DND-41 (cell line): Measurements from ENCODE around the gene BRCA2.

ENCODE experiments used
- ATAC-seq: fragments of 200-7000 bp; cut with Tn5 transposase; 3 replicates; pipeline ENCODE4 v1.9.1; 2021; ENCODE audit warnings: low read depth; ENCODE audit not compliant: insufficient read depth
- DNase-seq: peaks from one replicate; pipeline ENCODE4 v3.0.0-alpha.2; 2020
- H2AFZ ChIP-seq: 2 replicates; pipeline ENCODE4 v1.6.0; 2012; ENCODE audit warnings: low read depth, low read length
- H3K27ac ChIP-seq: 2 replicates; pipeline ENCODE4 v1.5.1; 2012; ENCODE audit warnings: low read length, inconsistent platforms
- H3K27me3 ChIP-seq: fragments of 200-600 bp; sonication (generic); 2 replicates; pipeline ENCODE4 v1.6.0; 2012; ENCODE audit warnings: low read length, mild to moderate bottlenecking, inconsistent platforms; ENCODE audit not compliant: insufficient read depth, poor library complexity
- H3K36me3 ChIP-seq: 2 replicates; pipeline ENCODE4 v1.5.1; 2012; ENCODE audit warnings: low read length, inconsistent platforms; ENCODE audit not compliant: insufficient read depth
- H3K4me1 ChIP-seq: 2 replicates; pipeline ENCODE4 v1.5.1; 2012; ENCODE audit warnings: mild to moderate bottlenecking, low read length; ENCODE audit not compliant: insufficient read depth
- H3K4me2 ChIP-seq: 2 replicates; pipeline ENCODE4 v1.6.0; 2012; ENCODE audit warnings: mild to moderate bottlenecking, moderate library complexity, low read length, inconsistent platforms; ENCODE audit not compliant: insufficient read depth
- H3K4me3 ChIP-seq, 2 experiments: fragments of 200-600 bp in 1 of 2; shearing (Covaris generic) in 1 of 2; 2 replicates each; pipeline ENCODE4 v1.5.1; 2012 to 2016; ENCODE audit warnings: inconsistent platforms in 2 of 2, low read length in 2 of 2, mild to moderate bottlenecking in 2 of 2, low read depth in 1 of 2, moderate library complexity in 1 of 2
- H3K79me2 ChIP-seq: 2 replicates; pipeline ENCODE4 v1.6.0; 2012; ENCODE audit warnings: low read length, inconsistent platforms; ENCODE audit not compliant: insufficient read depth
- H3K9ac ChIP-seq: 2 replicates; pipeline ENCODE4 v1.6.0; 2012; ENCODE audit warnings: low read depth, mild to moderate bottlenecking, inconsistent platforms, low read length, moderate library complexity
- H3K9me3 ChIP-seq: 2 replicates; pipeline ENCODE4 v1.5.1; 2012; ENCODE audit warnings: low read length, moderate library complexity, mild to moderate bottlenecking, inconsistent platforms; ENCODE audit not compliant: insufficient read depth, severe bottlenecking
- H4K20me1 ChIP-seq: 2 replicates; pipeline ENCODE4 v1.6.0; 2012; ENCODE audit warnings: low read length; ENCODE audit not compliant: insufficient read depth
- EZH2 ChIP-seq: IDR thresholded peaks from 3 replicates; pipeline ENCODE4 v1.6.1; 2012; ENCODE audit warnings: borderline replicate concordance, low read depth, mild to moderate bottlenecking, moderate library complexity, low read length, inconsistent platforms; ENCODE audit not compliant: severe bottlenecking
- TF ChIP-seq, protein P1 (sequence below): IDR thresholded peaks from 2 replicates; pipeline ENCODE4 v1.5.1; 2012; ENCODE audit warnings: borderline replicate concordance, low read length, moderate library complexity, mild to moderate bottlenecking; ENCODE audit not compliant: poor library complexity, severe bottlenecking; ENCODE audit errors: extremely low read depth

Gene BRCA2

DNA sequence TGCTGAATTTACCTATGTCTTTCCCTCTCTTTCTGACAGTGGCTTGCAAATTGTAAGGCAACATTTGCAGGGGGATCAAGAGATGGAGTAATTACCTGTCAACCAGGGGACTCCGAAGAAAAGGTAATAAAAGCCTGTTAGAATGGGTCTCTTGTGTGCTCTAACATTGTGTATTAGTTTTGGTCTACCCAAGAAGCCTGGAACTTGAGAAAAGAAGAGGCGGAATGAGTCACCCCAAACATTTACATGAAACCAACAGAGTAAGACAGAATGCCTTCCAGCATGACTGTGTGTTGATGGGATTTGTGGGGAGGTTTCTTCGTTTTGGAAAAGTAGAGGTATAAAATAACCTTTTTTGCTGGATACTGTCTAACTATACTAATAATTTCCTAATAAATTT, 36.9 kb upstream of the BRCA2 start:
- H3K4me3 ChIP-seq: no peak overlapping the region
- TF ChIP-seq, protein P1, sequence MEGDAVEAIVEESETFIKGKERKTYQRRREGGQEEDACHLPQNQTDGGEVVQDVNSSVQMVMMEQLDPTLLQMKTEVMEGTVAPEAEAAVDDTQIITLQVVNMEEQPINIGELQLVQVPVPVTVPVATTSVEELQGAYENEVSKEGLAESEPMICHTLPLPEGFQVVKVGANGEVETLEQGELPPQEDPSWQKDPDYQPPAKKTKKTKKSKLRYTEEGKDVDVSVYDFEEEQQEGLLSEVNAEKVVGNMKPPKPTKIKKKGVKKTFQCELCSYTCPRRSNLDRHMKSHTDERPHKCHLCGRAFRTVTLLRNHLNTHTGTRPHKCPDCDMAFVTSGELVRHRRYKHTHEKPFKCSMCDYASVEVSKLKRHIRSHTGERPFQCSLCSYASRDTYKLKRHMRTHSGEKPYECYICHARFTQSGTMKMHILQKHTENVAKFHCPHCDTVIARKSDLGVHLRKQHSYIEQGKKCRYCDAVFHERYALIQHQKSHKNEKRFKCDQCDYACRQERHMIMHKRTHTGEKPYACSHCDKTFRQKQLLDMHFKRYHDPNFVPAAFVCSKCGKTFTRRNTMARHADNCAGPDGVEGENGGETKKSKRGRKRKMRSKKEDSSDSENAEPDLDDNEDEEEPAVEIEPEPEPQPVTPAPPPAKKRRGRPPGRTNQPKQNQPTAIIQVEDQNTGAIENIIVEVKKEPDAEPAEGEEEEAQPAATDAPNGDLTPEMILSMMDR: no peak
- TF ChIP-seq EZH2: no peak
- no peak overlapping the region for H3K9ac ChIP-seq
- no peak overlapping the region for H3K27ac ChIP-seq
- peaks cover 7% of the 10 kb centered on the region for H3K27me3 ChIP-seq
- no peaks in the 10 kb centered on the region for H3K79me2 ChIP-seq
- no peaks in the 10 kb centered on the region for H3K4me1 ChIP-seq
- no peaks in the 10 kb centered on the region for H4K20me1 ChIP-seq
- no peak overlapping the region for H2AFZ ChIP-seq
- DNase-seq (no peak), ATAC-seq (no peak)
- H3K9me3 ChIP-seq: no peaks in the 10 kb centered on the region
- H3K4me2 ChIP-seq: no peak overlapping the region
- H3K36me3 ChIP-seq: no peaks in the 10 kb centered on the region

DNA sequence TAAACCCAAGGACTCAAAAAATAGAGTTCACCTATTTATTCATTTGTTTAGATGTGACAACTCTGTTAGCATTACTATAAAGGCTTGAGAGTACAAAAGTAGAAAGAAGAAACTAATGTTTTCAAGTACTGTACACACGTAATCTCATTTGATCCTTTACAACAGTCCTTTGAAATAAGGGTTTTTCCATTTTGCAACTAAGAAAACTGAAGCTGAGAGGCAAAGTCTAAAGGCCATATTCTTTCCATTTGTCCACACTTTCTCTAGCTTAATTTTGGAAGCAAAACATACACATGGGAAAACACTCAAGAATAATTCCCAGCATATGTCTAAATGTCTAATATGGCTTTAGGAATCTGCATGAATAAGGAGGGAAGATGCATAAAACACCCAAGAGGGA, 34.2 kb upstream of the BRCA2 start:
- TF ChIP-seq, protein P1: no peak
- no peak for TF ChIP-seq EZH2

DNA sequence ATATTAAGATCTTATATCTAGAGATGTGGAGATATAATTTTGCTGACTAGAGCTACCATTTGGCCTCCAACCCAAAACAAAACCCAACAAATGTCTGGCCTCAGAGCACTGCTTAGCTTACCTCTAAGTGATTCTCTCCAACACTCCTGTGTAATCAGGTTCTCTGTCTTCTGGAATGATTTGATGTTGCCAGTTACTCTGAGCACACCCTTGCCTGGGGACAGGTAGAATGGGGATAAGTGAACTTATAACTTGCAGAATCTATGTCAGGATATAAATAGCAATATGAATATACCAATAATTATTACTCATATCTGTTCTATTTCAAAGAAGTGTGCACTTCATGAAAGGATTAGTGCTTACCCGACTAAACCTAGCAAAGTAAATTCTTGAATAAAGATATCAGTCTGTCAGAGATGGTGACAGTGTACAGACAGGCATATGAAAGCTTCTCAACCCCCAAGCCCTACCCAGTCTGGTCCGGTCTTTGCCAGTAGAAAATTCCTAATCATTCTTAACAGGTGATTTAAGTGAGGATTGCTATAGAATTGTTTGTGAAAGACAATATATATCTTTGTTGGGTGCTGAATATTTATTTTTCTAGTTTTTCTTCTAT, 33.1 kb upstream of the BRCA2 start:
- no peaks in the 10 kb centered on the region for H3K79me2 ChIP-seq
- TF ChIP-seq, protein P1: no peak
- TF ChIP-seq EZH2: no peak
- no peak for ATAC-seq

More for the DNA sequence above, 34.2 kb upstream of the BRCA2 start:
- no peak overlapping the region for H3K9ac ChIP-seq
- no peak overlapping the region for H3K27ac ChIP-seq
- ATAC-seq (no peak), DNase-seq (no peak)
- H3K4me1 ChIP-seq: no peaks in the 10 kb centered on the region
- no peaks in the 10 kb centered on the region for H3K9me3 ChIP-seq
- H3K36me3 ChIP-seq: no peaks in the 10 kb centered on the region
- H4K20me1 ChIP-seq: no peaks in the 10 kb centered on the region
- no peaks in the 10 kb centered on the region for H3K79me2 ChIP-seq
- peaks cover 11% of the 10 kb centered on the region for H3K27me3 ChIP-seq
- H2AFZ ChIP-seq: no peak overlapping the region
- no peak overlapping the region for H3K4me3 ChIP-seq
- no peak overlapping the region for H3K4me2 ChIP-seq

DNA sequence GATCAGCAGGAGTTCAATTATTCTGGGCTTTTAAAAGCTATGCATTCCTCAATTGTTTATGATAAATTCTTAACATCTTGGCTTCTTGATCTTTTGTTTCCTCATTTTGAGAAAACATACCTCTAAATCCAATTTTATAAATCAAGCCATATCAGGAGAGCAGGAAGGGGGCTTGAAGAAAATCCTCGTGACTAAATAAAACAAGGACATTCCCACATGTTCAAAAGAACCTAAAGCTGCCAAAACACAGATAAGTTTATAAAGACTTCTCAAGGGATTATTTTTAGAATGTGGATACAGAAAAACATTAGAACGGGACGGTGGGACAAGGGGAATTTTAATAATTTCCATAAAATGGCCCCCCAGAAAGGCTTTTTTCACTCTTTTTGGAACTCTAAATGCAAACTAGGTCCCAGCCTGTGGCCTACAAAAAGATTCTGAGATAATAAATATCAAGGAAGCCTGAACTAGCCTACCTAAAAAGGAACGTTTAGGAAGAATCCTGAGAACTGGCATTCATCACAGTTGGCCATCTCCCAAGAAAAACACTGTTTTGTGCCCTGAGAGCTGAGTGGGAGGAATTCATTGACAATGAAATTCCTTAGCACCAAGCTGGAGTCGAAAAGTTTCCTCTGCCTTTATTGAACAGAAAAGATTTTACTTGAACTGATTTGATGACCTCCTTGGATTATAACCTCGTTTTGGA, 30.2 kb upstream of the BRCA2 start:
- Histone ChIP-seq H2AFZ (no peak overlapping the region), H3K36me3 (no peaks in the 10 kb centered on the region), H3K4me3 (no peak overlapping the region), H3K27me3 (peaks cover 9% of the 10 kb centered on the region), H3K79me2 (no peaks in the 10 kb centered on the region), H3K4me1 (no peaks in the 10 kb centered on the region), H4K20me1 (no peaks in the 10 kb centered on the region), H3K9ac (no peak overlapping the region), H3K9me3 (no peaks in the 10 kb centered on the region), H3K27ac (no peak overlapping the region), H3K4me2 (no peak overlapping the region)
- no peak for ATAC-seq
- no peak for TF ChIP-seq EZH2
- TF ChIP-seq, protein P1: no peak
- no peak for DNase-seq

More for the DNA sequence above, 33.1 kb upstream of the BRCA2 start:
- H3K4me1 ChIP-seq: no peaks in the 10 kb centered on the region
- H3K4me2 ChIP-seq: no peak overlapping the region
- no peaks in the 10 kb centered on the region for H3K9me3 ChIP-seq
- no peak overlapping the region for H3K9ac ChIP-seq
- H3K36me3 ChIP-seq: no peaks in the 10 kb centered on the region
- H3K27ac ChIP-seq: no peak overlapping the region
- no peaks in the 10 kb centered on the region for H4K20me1 ChIP-seq
- peaks cover 11% of the 10 kb centered on the region for H3K27me3 ChIP-seq
- no peak overlapping the region for H2AFZ ChIP-seq
- no peak overlapping the region for H3K4me3 ChIP-seq
- no peak for DNase-seq
